ENCODE data around the gene MORN4. TPM values are rescaled to one million over a fixed set of nuclear protein-coding genes. Genes with fewer than 3 reads are reported as not detected.

MORN4 gene
- total RNA-seq, 1 experiment from 2014 or later, result 11.9 TPM

DNA sequence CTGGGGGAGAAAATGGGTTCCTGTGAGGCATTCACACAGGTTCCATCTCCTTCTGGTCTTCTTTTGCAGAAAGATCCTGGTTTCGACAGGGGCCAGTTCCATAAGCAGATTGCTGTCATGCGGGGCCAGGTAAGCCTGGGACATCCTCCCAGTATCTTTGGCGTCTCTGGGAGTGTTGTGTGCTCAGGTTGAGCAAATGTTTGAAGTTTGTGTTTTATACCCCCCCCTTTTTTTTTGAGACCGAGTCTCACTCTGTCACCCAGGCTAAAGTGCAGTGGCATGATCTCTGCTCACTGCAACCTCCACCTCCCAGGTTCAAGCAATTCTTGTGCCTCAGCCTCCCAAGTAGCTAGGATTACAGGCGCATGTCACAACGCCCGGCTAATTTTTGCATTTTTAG lies 33.7 kb upstream of the MORN4 start:
- Histone ChIP-seq H3K14ac (ENCODE audit: insufficient read depth, low read length) (no peak overlapping the region), H2BK15ac (ENCODE audit: low read depth, low read length) (no peak overlapping the region), H3K27me3 (ENCODE audit: insufficient read depth, low read length) (no peaks in the 10 kb centered on the region), H2BK5ac (ENCODE audit: insufficient read length, low read length) (no peak overlapping the region), H4K20me1 (ENCODE audit: control insufficient read depth, insufficient read depth, insufficient read length) (no peaks in the 10 kb centered on the region), H3T11ph (ENCODE audit: low read length) (no peak overlapping the region), H2AK5ac (ENCODE audit: insufficient read length, low read length) (no peak overlapping the region), H4K91ac (ENCODE audit: insufficient read length, low read depth, low read length) (no peak overlapping the region), H2BK120ac (ENCODE audit: low read depth, low read length, poor library complexity, severe bottlenecking) (no peak overlapping the region), H3K27ac (ENCODE audit: insufficient read length, low read depth, low read length) (no peak overlapping the region), H3K23ac (ENCODE audit: insufficient read length, low read depth, low read length) (no peak overlapping the region), H3K23me2 (ENCODE audit: insufficient read length, low read depth, low read length, poor library complexity, severe bottlenecking) (no peaks in the 10 kb centered on the region), H2AFZ (ENCODE audit: low read length) (no peak overlapping the region), H3K9me3 (ENCODE audit: control insufficient read depth, low read depth, low read length) (no peaks in the 10 kb centered on the region), H3K56ac (ENCODE audit: insufficient read length, low read depth, low read length) (no peak overlapping the region), H2BK20ac (ENCODE audit: low read depth, low read length, poor library complexity, severe bottlenecking) (no peak overlapping the region), H4K8ac (replicated peaks; ENCODE audit: insufficient read length, low read depth, low read length) (no peak overlapping the region), H3K18ac (ENCODE audit: insufficient read length, low read depth, low read length) (no peak overlapping the region), H4K5ac (ENCODE audit: insufficient read length, low read depth, low read length) (no peak overlapping the region), H3K79me2 (ENCODE audit: insufficient read depth, low read length) (0 out of 2 replicates have a peak, but pooled peaks cover 1% of the 10 kb centered on the region), H2BK12ac (ENCODE audit: insufficient read length, low read depth, low read length) (no peak overlapping the region), H3K4me2 (ENCODE audit: insufficient read depth, insufficient read length, low read length) (no peak overlapping the region), H3K4ac (ENCODE audit: low read depth, low read length) (no peak overlapping the region), H3K9ac (ENCODE audit: extremely low read depth, insufficient read length, low read length) (no peak overlapping the region), H3K79me1 (ENCODE audit: insufficient read depth, low read depth, low read length, poor library complexity, severe bottlenecking) (no peaks in the 10 kb centered on the region), H3K4me1 (ENCODE audit: insufficient read depth, low read length) (no peaks in the 10 kb centered on the region)
- H3K36me3 Mint-ChIP-seq (ENCODE audit: insufficient read depth in 1 of 3, low read depth in 3 of 3), result peaks cover 19 to 80% (median 60%) of the 10 kb centered on the region in 3 experiments; a peak in 6 of 7 replicates
- no peak overlapping the region for H3K4me3 Mint-ChIP-seq
- no peaks in the 10 kb centered on the region for H3K9me3 Mint-ChIP-seq
- no peak for DNase-seq
- no peak overlapping the region for H3K27ac Mint-ChIP-seq
- no peak for TF ChIP-seq CTCF (conservative IDR thresholded peaks at IDR 0.05)
- no peaks in the 10 kb centered on the region for H3K27me3 Mint-ChIP-seq (ENCODE audit: low read depth)
- no CpG with 5 or more reads among the region's 7 CpGs for WGBS (ENCODE audit: extremely low coverage, insufficient read length, low lambda C conversion rate)
- no peaks in the 10 kb centered on the region for H3K4me1 Mint-ChIP-seq

All from H9 (cell line).